Activated CD8-positive, alpha-beta memory T cell treated with anti-CD3 and anti-CD28 coated beads, Interleukin-2, amount 50 U/mL, for 4 hours (primary cell): ENCODE data around the gene PCBP4.
"Not testable (repeated sequence)": the region's sequence is repeated elsewhere in the genome, so short reads cannot be mapped to it uniquely, and the experiment has no call there.

Source experiments
- DNase-seq: peaks from one replicate; pipeline ENCODE4 v3.0.0-alpha.2; 2020

The PCBP4 gene

DNA sequence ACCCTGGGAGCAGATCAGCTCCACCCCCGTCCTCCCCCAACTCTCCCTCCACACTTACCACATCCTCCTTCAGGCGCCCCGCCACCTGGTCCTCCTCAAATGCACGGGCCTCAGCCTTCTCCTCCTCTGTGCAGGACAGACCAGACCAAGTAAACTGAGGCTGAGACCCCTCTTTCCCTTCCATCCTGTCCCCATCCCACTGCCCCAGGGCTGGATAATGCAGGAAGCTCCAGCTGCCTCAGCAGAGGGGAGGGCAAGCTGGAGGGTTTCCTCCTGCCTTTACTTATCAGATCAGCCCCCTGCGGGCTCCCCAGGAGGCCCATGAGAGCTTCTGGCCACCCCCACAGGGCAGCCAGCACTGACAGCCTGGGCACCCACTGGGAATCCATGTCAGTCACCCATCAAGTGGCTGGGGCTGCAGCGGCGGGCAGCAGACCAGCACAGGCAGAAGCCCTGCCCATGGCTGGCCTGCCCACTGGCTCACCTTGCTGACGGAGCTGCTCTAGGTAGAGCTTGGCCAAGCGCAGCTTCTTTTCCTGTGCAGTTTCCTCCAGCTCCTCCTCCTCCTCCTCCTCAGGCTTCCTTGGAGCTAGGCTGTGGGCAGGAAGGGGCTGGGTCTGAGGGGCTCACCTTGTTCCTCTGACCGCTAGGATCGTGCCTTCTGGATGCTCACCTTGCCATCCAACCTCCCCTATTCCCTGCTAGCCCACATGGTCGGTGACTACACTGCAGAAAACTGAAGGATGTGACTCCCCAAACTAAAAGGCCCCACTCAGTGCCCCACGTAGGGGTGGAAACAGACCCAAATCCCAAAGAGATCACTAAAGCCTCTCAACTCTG, 29.4 kb downstream of the PCBP4 start:
- DNase-seq = no peak

DNA sequence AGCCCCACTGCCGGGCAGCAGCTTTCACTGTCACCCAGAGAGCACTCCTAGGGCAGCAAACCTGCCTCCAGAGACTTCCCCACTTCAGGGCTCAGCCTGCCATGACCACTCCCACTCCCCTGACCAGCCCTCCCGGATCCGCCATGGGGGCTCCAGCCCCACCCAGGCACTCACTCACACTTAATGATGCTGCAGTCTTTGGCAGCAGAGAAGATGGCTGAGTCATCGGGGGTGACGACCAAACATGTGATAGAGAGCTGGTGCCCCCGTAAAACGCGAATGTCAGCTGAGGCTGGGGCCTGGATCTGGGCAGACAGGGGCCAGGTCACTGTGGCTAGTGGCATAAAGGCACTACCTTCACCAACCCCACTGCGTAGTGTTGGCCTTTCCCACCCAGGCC, 30.2 kb downstream of the PCBP4 start:
- DNase-seq = no peak

DNA sequence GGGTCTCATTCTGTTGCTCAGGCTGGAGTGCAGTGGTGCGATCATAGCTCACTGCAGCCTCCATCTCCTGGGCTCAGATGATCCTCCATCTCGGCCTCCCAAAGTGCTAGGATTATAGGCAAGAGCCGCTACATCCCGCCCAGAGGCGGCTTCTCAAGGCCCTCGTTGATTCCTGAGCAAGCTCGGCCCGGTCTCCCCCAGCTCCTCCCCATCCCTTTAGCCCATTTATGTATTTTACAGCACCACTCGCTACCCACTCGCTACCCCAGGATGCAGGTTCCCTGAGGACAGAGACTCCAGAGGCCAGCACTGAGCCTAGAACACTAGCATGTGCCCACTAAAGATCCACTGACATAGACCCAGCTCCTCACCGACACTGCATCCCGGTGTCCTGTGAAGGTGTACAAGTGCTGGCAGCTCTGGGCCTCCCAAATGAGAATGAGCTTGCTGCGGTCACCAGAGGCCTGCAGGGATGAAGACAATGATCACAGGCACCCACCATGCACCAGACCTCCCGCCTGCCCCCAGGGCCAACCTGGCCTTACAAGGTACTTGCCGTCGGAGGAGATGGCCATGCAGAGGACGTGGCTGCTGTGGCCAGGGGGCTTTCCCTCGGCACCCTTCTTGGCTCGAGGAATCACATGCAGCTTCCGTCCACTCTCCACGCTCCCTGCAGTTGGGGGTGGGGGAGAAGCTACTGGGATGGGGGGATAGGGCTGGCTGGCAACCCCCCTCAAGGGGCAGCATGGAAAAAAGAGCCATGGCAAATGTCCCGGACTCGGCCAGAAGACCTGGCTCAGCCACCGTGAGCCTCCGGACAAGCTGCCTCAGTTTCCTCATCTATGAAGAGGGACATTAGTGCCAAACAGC, 31.1 kb downstream of the PCBP4 start:
- DNase-seq = no peak

DNA sequence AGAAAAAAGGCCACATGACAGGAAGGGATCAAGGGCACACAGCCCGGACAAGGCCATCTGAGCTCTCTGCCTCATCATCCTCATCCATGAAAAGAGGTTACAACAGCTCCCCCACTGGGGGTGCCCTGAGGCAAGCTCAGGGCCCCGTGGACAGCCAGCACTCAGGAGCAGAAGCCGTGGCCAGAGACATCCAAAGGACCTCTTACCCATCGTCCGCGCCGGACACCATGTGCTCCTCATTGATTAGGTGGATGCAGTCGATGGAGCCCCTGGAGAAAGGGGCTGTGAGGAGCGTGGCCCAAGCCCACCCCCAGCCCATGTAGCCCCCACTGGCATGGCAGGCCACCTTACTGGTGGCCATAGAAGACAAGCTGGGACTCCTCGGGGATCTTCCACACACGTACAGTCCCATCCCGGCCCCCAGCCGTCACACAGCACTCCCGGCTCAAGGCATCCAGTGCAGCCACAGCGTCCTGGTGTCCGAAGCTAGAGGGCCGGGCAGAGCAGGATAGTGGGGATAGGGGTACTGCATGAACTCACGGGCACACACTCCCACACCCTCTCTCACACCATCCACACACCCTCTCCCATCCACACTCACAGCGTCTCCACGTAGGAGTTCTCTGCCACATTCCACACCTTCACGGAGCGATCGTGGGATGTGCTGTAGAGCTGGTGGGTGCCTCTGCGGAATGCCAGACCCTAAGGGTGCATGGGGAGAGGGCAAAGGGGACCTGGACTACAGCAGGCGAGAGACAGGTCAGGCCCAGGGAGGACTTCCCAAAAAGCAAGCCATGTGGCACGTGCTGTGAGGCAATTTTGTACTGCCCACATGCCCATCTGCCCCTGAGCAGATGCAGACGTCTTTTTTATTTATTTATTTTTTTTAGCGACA, 32.0 kb downstream of the PCBP4 start:
- no peak for DNase-seq

DNA sequence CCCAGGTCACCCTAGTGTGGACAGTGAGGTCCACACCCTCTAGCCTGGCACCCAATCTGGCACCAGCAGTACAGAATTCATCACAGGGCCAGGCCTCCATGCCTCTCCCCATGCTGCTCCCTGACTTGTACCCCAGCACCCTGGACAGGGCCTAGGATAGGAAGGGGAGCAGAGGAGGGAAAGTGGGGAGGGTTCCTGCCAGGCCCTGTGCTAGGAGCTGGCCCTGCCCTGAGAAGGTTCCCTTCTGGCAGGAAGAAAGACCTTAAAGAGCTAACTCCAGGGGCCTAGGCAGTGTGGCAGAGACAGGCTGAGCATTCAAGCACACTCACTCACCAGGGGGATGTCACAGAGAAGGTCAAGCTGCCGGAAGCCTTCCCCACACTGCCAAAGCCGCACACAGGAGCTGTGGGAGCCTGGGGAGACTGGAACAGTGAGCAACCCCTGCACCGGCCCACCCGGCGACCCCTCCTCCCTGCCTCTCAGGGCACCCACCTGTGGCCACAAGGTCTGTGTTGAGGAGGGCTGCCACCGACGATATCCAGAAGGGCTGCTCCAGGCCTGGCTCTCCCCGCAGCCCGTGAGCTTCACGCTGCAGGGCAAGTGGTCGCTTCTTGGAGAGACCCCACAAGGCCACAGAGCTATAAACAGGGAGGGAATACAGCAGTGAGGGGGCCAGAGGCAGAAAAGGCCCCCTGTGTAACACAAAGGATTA, 33.0 kb downstream of the PCBP4 start:
- DNase-seq = no peak

DNA sequence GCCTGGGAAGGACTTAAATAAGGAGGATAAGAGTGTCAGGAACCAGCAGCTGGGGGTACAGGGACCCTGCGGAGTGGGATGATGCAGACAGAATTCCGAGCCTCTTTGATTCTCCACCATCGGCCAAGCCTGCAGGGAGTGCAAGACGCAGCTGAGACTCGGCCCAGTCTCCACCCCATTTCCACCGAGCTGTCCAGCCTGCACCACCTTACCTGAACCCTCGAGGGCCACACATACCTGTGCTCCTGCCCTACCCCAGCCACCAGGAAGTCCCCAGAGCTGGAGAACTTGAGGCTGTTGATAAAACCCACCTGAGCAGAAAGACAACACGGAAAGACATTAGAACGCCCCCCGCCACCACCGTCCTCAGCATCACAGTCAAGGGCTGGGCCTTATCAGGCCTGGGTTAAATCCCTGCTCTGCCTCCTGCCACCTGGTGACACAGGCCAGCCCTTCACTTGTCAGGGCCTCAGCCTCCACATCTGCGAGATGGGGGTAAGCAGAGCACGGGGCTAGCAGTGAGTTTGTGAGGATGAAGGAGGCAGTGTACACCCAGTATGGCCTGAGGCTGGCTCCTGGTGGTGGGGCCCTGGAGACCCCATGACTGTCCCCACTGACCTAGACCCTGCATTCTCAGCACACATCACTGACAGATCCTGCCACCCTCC, 33.6 kb downstream of the PCBP4 start:
- no peak for DNase-seq

DNA sequence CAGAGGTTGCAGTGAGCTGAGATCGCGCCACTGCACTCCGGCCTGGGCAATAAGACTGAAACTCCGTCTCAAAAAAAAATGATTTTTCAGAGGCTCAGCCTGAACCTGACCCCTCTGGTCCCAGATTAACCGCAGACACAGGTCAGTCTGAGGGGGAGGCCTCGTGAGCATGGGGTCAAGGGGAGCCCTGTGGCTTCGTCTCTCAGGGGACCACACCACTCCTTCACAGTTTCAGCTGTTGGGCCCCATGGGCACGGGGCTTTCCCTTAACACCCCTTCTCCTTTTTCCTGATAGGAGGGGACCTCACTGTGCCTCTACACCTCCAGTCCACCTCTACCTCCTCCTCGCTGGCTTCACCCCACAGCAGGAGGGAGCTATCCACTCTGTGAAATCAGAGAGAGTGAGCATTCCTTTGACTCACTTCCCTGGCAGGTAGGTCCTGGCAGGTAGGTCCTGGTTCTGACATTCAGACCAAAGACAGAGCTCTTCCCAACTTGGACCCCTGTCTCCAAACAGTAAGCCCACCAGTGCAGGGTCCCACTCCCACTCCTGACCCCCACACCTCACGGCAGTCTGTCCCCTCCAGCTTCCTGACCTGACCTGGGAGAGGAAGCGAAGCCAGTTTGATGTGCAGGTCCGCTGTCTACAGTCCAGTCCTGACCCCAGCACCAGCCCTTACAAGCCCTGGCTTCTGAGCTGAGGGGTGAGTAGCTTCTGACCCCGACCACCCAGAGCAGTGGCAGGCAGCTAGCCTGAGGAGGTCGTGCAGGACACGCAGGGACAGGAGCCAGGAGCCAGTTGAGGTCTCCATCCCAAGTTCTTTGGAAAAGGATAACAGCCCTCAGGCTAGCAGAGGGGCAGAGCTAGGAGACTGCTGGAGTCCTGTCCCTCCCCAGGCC, 34.5 kb downstream of the PCBP4 start:
- no peak for DNase-seq

DNA sequence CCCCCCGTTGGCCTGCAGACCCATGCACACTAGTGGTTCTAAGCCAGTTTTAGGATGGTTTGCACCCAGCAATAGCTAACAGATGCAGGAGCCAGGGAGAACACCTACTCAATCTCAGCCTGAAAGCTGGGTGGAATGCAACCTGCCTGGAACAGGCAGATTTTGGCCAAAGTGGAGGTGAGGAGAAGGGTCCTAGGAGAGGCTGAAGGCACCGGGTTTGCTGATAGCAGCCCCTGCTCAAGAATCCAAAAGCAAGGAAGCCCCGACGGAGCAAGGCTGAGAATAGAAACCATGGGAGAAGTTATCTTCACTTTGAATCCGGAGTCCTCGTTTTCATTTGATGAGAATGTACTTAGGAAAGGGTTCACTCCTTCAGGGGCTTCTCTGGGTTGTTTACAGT, 35.5 kb downstream of the PCBP4 start:
- DNase-seq = no peak

DNA sequence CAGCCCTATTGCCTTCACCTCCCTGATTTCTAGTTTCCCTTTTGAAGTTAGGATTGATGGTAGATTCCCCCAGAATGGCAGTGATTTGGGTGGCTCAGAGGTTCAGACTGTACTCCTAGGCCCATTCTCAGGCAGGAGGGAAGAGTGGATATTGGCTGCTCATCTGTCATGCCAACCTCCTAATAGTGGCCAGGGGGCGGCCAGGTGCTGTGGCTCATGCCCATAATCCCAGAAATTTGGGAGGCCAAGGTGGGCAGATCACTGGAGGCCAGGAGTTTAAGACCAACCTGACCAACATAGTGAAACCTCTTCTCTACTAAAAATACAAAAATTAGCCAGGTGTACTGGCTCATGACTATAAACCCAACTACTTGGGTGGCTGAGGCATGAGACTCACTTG, 36.8 kb downstream of the PCBP4 start:
- no peak for DNase-seq

DNA sequence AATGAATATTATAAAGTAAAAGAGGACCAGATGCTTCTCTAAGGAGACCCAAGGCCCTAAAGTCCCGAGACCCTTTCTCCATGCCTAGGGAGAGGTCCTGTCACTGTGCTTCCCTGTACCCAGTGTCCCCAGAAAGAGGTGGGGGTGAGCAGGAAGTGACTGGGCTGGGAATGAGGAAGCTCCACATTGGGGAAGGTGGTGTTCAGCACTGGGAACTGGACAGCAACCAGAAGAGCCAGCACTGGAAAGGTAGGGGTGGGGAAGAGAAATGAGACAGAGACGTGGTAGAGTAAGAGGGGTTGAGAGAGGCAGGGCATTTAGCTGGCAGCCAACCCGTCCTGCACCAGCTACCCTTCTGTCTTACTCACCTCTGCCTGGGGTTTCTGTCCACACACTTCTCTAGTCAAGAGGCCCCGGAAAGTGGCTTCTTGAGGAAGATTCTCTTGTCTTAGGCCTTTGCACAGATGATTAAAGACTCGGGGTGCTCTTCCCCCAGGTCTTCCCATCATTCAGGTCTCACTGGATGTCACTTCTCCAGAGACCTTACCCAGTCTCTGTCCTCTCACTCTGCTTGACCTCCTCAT, 37.7 kb downstream of the PCBP4 start:
- DNase-seq = no peak

DNA sequence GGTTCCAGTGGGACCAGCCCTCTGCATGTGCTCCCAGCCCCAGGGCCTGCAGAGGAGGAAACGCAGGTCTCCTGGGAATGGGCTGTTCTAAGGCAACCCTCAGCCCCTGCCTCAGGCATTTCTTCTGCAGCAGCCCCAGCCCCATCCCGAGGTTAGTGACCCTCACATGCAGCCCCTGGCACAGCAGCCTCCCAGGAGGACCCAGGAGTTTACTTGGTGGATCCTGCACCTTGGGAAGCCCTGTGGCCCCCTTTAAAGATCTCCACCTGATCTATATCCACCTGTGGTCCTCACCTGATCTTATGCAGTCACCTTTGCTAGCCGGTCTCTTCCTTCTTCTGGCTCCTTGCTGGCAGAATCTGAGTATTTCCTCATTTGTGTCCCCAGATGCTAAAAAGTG, 38.3 kb downstream of the PCBP4 start:
- DNase-seq = not testable (repeated sequence)

DNA sequence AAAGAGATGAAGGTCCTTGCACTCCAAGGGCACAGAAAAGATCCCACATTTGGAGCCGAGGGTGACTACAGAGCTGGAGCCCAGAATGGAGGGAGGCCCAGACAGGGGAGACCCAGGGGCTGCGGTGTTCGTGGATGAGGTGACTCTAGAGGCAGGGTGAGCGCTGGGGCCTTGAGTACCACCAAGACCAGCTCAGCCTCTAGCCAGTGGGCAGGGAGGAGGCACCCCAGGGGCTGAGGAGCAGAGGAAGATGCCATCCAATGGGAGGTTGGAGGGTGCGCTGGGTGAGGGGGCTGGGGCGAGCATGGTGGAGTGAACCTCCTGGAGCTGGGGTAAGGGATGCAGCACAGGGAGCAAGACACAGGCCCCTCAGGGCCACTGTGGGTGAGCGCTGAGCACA, 38.8 kb downstream of the PCBP4 start:
- no peak for DNase-seq

DNA sequence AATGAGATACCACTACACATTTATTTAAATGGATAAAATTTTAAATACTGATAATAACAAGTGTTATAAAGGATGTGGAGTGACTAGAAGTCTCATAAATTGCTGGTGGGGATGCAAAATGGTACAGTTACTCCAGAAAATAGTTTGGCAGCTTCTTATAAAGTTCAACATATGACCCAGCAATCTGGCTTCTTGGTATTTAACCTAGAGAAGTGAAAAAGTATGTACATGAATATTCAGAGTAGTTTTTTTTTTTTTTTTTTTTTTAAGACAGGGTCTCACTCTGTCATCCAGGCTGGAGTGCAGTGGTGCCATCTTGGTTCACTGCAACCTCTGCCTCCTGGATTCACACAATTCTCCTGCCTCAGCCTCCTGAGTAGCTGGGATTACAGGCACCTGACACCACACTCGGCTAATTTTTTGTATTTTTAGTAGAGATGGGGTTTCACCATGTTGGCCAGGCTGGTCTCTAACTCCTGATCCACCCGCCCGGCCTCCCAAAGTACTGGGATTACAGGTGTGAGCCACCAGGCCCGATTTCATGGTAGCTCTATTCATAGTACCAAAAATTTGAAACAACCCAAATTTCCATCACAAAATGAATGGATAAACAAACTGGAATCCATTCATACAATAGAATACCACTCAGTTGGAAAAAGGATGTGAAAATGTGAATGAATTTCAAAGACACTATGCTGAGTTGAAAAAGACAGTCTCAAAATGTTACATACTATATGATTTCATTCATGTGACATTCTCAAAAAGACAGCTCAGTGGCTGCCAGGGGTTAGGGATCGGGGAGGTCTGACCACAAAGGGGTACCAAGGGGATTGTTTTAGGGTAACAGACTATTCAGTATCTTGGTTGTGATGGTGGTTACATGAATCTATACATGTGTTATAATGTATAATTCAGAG, 39.9 kb downstream of the PCBP4 start:
- DNase-seq = no peak

DNA sequence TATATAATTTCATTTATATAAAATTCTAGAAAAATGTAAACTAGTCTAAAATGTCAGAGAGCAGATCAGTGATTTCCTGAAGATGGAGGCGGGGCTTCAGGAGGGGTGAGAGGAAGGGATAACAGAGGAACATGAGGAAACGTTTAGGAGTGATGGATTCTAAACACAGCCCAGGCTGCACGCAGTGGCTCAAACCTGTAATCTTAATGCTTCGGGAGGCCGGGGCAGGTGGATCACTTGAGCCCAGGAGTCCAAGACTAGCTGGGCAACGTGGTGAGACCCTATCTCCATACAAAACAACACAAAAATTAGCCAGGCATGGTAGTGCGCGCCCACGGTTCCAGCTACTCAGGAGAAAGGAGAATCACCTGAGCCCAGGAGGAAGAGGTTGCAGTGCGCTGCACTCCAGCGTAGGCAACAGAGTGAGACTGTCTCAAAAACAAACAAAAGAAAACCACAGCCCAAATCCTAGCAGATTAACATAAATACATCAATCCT, 46.1 kb downstream of the PCBP4 start:
- DNase-seq = no peak

DNA sequence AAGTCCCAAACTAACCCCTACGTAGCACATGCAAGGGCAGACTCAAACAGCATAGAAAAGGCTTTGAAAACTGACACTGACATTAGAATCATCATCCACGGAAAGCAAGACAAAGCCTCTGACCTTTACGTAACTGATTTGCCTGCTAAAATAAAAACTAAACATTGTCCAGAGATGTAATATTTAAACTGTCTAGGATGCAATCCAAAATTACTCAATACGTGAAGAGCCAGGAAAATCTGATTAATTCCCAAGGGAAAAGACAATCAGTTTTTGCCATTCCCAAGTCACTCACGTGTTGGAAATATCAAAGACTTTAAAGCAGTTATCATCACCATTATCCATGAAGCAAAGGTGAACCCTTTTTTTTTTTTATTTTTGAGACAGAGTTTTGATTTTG, 50.8 kb downstream of the PCBP4 start:
- no peak for DNase-seq

DNA sequence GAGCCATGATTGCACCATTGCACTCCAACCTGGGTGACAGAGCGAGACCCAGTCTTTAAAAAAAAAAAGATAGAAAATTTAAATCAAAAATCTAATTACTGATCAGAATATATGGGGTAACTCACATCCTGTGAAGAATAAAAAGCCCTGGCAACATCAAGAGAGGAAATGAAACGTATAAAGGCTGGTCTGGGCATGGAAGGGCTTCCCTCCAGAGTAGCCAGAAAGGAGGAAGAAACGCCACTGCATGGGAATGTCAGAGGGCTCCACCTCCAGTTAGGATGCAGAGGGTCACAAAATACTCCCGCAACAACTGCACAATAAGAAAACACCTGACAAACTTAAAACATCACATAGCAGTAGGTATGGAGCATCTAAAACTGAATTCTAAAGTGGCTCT, 59.2 kb downstream of the PCBP4 start:
- no peak for DNase-seq
